DOHH2 (cell line): ENCODE results near the gene SLC6A11.

Source experiments
- CTCF ChIP-seq: fragments of 200-600 bp; sonication (generic); IDR thresholded peaks from one replicate; pipeline ENCODE4 v1.5.1; 2014; ENCODE audit warnings: antibody characterized with exemption, mild to moderate bottlenecking, low read depth, low read length; ENCODE audit not compliant: poor library complexity, severe bottlenecking
- EZH2phosphoT487 ChIP-seq: fragments of 200-600 bp; sonication (generic); IDR thresholded peaks from 2 replicates; pipeline ENCODE4 v1.6.1; 2017; ENCODE audit warnings: borderline replicate concordance, mild to moderate bottlenecking, antibody characterized with exemption, low read length, moderate library complexity, mixed read lengths

GRCh38 chr3:10937141-10937825 is 121.3 kb downstream of the SLC6A11 start:
- TF ChIP-seq CTCF (no peak), EZH2phosphoT487 (no peak)
